HepG2 (cell line): Measurements from ENCODE around the gene PLCB1. TPM values are rescaled to one million over a fixed set of nuclear protein-coding genes. Genes with fewer than 3 reads are reported as not detected.
A peak's percentile ranks its signal among the peaks of the same experiment; 100 is the strongest.

ENCODE experiments used
- ATM ChIP-seq: fragments of 450-650 bp; IDR thresholded peaks from 2 replicates; pipeline ENCODE4 v1.7.1; 2017; ENCODE audit warnings: mild to moderate bottlenecking, borderline replicate concordance
- CBX2 ChIP-seq, 2 experiments: fragments of 200-600 bp in 1 of 2; sonication (generic); formaldehyde crosslinking in 1 of 2; IDR thresholded peaks; 2 replicates each; pipeline versions ENCODE4 v1.7.0 to v1.8.1; 2018 to 2022; ENCODE audit warnings: low read depth in 2 of 2, low read length in 1 of 2, mild to moderate bottlenecking in 1 of 2, missing genetic modification reagents in 1 of 2
- GABPA ChIP-seq, 2 experiments: IDR thresholded peaks; 2 replicates each; pipeline ENCODE4 v1.6.1; 2011 to 2016; ENCODE audit warnings: low read depth in 2 of 2, low read length in 1 of 2, missing biosample characterization in 1 of 2, missing genetic modification characterization in 1 of 2
- HOXA3 ChIP-seq: sonication (generic); formaldehyde crosslinking; IDR thresholded peaks from 2 replicates; pipeline ENCODE4 v1.5.0; 2020; ENCODE audit warnings: missing genetic modification reagents
- KLF13 ChIP-seq: sonication (generic); formaldehyde crosslinking; IDR thresholded peaks from 2 replicates; pipeline ENCODE4 v1.4.0; 2020; ENCODE audit warnings: mild to moderate bottlenecking, missing genetic modification reagents
- PATZ1 ChIP-seq: sonication (generic); formaldehyde crosslinking; IDR thresholded peaks from 2 replicates; pipeline ENCODE4 v1.4.0; 2020; ENCODE audit warnings: missing genetic modification reagents
- PRDM10 ChIP-seq: sonication (generic); formaldehyde crosslinking; IDR thresholded peaks from 2 replicates; pipeline ENCODE4 v1.4.0; 2020; ENCODE audit warnings: low read depth, missing genetic modification reagents
- SIN3B ChIP-seq: fragments of 150-350 bp; IDR thresholded peaks from 2 replicates; pipeline ENCODE4 v1.6.1; 2014; ENCODE audit warnings: low read length
- SMC3 ChIP-seq: IDR thresholded peaks from 2 replicates; pipeline ENCODE4 v1.6.1; 2011; ENCODE audit warnings: low read length, improper control_type of control experiment
- SOX5 ChIP-seq: IDR thresholded peaks from 2 replicates; pipeline ENCODE4 v1.6.1; 2016; ENCODE audit warnings: borderline replicate concordance
- TAF15 ChIP-seq: fragments of 200-400 bp; formaldehyde crosslinking; IDR thresholded peaks from one replicate; pipeline ENCODE4 v1.6.1; 2018; ENCODE audit warnings: mild to moderate bottlenecking, low read depth, low read length; ENCODE audit not compliant: poor library complexity, severe bottlenecking
- ZFP36 ChIP-seq: fragments of 150-350 bp; IDR thresholded peaks from 2 replicates; pipeline ENCODE4 v1.6.1; 2018; ENCODE audit warnings: borderline replicate concordance, low read length, low read depth; ENCODE audit not compliant: partially characterized antibody
- ZNF225 ChIP-seq: sonication (generic); formaldehyde crosslinking; IDR thresholded peaks from 2 replicates; pipeline ENCODE4 v1.4.0; 2020; ENCODE audit warnings: mild to moderate bottlenecking, missing genetic modification reagents
- ZNF280D ChIP-seq: sonication (generic); formaldehyde crosslinking; IDR thresholded peaks from 2 replicates; pipeline ENCODE4 v1.5.1; 2020; ENCODE audit warnings: mild to moderate bottlenecking, missing genetic modification reagents
- ZNF770 ChIP-seq: sonication (generic); formaldehyde crosslinking; IDR thresholded peaks from 2 replicates; pipeline ENCODE4 v1.5.0; 2020; ENCODE audit warnings: mild to moderate bottlenecking, missing genetic modification reagents
- polyA plus RNA-seq, 8 experiments: library from polyadenylated mRNA; depleted of rRNA in 3 of 8; stranded (reverse) in 7 of 8; unstranded in 1 of 8; fragments of >200 nt; fragmentation: Illumina TruSeq in 4 of 8; extraction: Trizol in 4 of 8; gene quantifications; 2 replicates each; pipeline versions ENCODE4 v1.2.1 to v1.2.3, GENCODE V29; 2011 to 2016; ENCODE audit warnings: low read depth in 4 of 8, missing spikeins in 1 of 8, mixed read lengths in 1 of 8; ENCODE audit not compliant: insufficient read depth in 1 of 8
- total RNA-seq, 5 experiments: library from RNA; depleted of rRNA; stranded (reverse); fragments of >200 nt; fragmentation: Illumina TruSeq; extraction: Trizol; gene quantifications; 2 replicates each; pipeline ENCODE4 v1.2.3, GENCODE V29; 2016; ENCODE audit warnings: low read depth in 1 of 5

Gene PLCB1
- total and polyA plus RNA-seq, 2 of the 13 experiments (the other 11 are each of a cell fraction or from before 2014, with no cell fraction given) = 42.4 to 55.9 TPM

GRCh38 chr20:8250539-8251200 lies 118.6 kb downstream of the PLCB1 start (continued):
- TF ChIP-seq CBX2 (IDR thresholded peaks at IDR 0.05; ENCODE audit: low read depth, low read length) (no peak), CBX2 (CRISPR knock-in tag; IDR thresholded peaks at IDR 0.05; ENCODE audit: low read depth) (no peak), KLF13 (CRISPR knock-in tag) (no peak), ZNF770 (CRISPR knock-in tag) (0 out of 2 replicates have a peak, but pooled peaks have one; percentile 50), ATM (no peak), ZNF225 (CRISPR knock-in tag) (no peak), ZFP36 (peak; percentile 74), PRDM10 (peak; percentile 77), SIN3B (no peak), PATZ1 (peak; percentile 75), ZNF280D (no peak), SOX5 (CRISPR knock-in tag) (peak; percentile 100), TAF15 (no peak), GABPA (IDR thresholded peaks at IDR 0.05; ENCODE audit: low read depth, low read length) (no peak), GABPA (CRISPR knock-in tag; IDR thresholded peaks at IDR 0.05; ENCODE audit: low read depth) (no peak; the same call in 1 of the 2 replicates), SMC3 (no peak), HOXA3 (CRISPR knock-in tag) (peak; percentile 67; the same call in 1 of the 2 replicates)
